H1 (cell line): Measurements from ENCODE around the gene ARPC2.

Experiments
- EP300 ChIP-seq, 2 experiments: IDR thresholded peaks; 1 replicate in 1 of 2; 2 replicates in 1 of 2; pipeline ENCODE4 v1.6.1; 2011 to 2012; ENCODE audit warnings: low read depth in 2 of 2, low read length in 2 of 2, mild to moderate bottlenecking in 2 of 2, borderline replicate concordance in 1 of 2, inconsistent platforms in 1 of 2, moderate library complexity in 1 of 2
- RFX5 ChIP-seq: IDR thresholded peaks from 2 replicates; pipeline ENCODE4 v1.6.1; 2011; ENCODE audit warnings: low read depth, low read length, improper control_type of control experiment, borderline replicate concordance
- TCF12 ChIP-seq: IDR thresholded peaks from 2 replicates; pipeline ENCODE4 v1.6.1; 2011; ENCODE audit warnings: low read depth, mild to moderate bottlenecking, low read length

GRCh38 chr2:218270721-218271486 lies 53.9 kb downstream of the ARPC2 start:
- no peak for TF ChIP-seq RFX5
- no peak for TF ChIP-seq EP300 (IDR thresholded peaks at IDR 0.05; ENCODE audit: borderline replicate concordance in 1 of 2, low read depth in 2 of 2, low read length in 2 of 2)
- TF ChIP-seq TCF12, result no peak
